Transverse colon (tissue), 4 donors: ENCODE results near the gene SLC10A4. TPM values are rescaled to one million over a fixed set of nuclear protein-coding genes. Genes with fewer than 3 reads are reported as not detected.
"Not testable (repeated sequence)": the region's sequence is repeated elsewhere in the genome, so short reads cannot be mapped to it uniquely, and the experiment has no call there.

ENCODE experiments used
- DNase-seq: peaks from one replicate; pipeline ENCODE4 v3.0.0-alpha.2; 2019
- H3K27ac ChIP-seq, 4 donors: fragments of 200-600 bp; sonication (generic); 2 replicates each; pipeline ENCODE4 v1.5.1; 2016 to 2018; ENCODE audit warnings: inconsistent platforms in 4 of 4
- H3K27me3 ChIP-seq: fragments of 200-600 bp; sonication (generic); 2 replicates; pipeline ENCODE4 v1.5.1; 2017; ENCODE audit warnings: inconsistent platforms
- H3K36me3 ChIP-seq, 4 donors: fragments of 200-600 bp; sonication (generic); 2 replicates each; pipeline ENCODE4 v1.5.1; 2017 to 2019; ENCODE audit warnings: inconsistent platforms in 4 of 4
- H3K4me1 ChIP-seq, 4 donors: fragments of 200-600 bp; sonication (generic); 2 replicates each; pipeline ENCODE4 v1.5.1; 2017 to 2020; ENCODE audit warnings: inconsistent platforms in 4 of 4
- H3K4me3 ChIP-seq, 4 donors: fragments of 200-600 bp; sonication (generic); 1 replicate in 1 of 4; 2 replicates in 3 of 4; pipeline versions ENCODE4 v1.5.1 to v1.6.1; 2017 to 2019; ENCODE audit warnings: inconsistent platforms in 4 of 4
- H3K9me3 ChIP-seq, 2 donors: fragments of 200-600 bp; sonication (generic); 2 replicates each; pipeline ENCODE4 v1.5.1; 2017 to 2019; ENCODE audit warnings: inconsistent platforms in 2 of 2
- CTCF ChIP-seq, 5 experiments: fragments of 200-600 bp in 3 of 5; fragments of 450-650 bp in 2 of 5; sonication (generic) in 3 of 5; IDR thresholded peaks; 1 replicate in 2 of 5; 2 replicates in 3 of 5; pipeline ENCODE4 v1.5.1; 2016 to 2017; ENCODE audit warnings: antibody characterized with exemption in 5 of 5, inconsistent platforms in 3 of 5, mild to moderate bottlenecking in 2 of 5, moderate library complexity in 1 of 5
- EP300 ChIP-seq: sonication (generic); formaldehyde crosslinking; IDR thresholded peaks from one replicate; pipeline ENCODE4 v1.6.1; 2017; ENCODE audit warnings: antibody characterized with exemption, low read depth
- POLR2A ChIP-seq: fragments of 450-650 bp; IDR thresholded peaks from one replicate; pipeline ENCODE4 v1.6.1; 2016; ENCODE audit warnings: antibody characterized with exemption, mild to moderate bottlenecking, moderate library complexity
- POLR2AphosphoS5 ChIP-seq, 3 donors: sonication (generic); formaldehyde crosslinking; IDR thresholded peaks; one replicate each; pipeline ENCODE4 v1.6.1; 2016; ENCODE audit warnings: antibody characterized with exemption in 3 of 3
- WGBS, 2 donors: methylation state at CpG; one replicate each; pipeline ENCODE4 v1.1.5; 2018; ENCODE audit warnings: low coverage in 1 of 2; 5-methylcytosine and 5-hydroxymethylcytosine counted together
- in situ Hi-C, 4 donors: fragments of 200-750 bp; cut with MboI; loops; one replicate each; pipeline versions ENCODE4 v1.15.0 to v1.15.1; 2017; ENCODE audit warnings: low sequenced_read_pairs in 3 of 4, low pct_ligation_motif_present in 1 of 4, low pct_unique_long_range_greater_than_20kb in 1 of 4
- intact Hi-C: fragments of 100-400 bp; cut with DNase I; formaldehyde crosslinking; loops from one replicate; pipeline ENCODE4 v1.15.1; 2023; ENCODE audit warnings: low total_unique reads
- total RNA-seq, 4 donors: library from RNA; depleted of rRNA; stranded (reverse); fragments of >200 nt; gene quantifications; one replicate each; pipeline ENCODE4 v1.1.0, GENCODE V29; 2016

The SLC10A4 gene
- total RNA-seq, 4 donors from 2014 or later: 1.2 to 6.0 TPM; not detected in 2

- intact Hi-C loops (no loop called here), in situ Hi-C loops (no loop called here)
- Histone ChIP-seq H3K27me3 (no peaks in the 10 kb centered on the region), H3K9me3 (no peaks in the 10 kb centered on the region), H3K36me3 (no peaks in the 10 kb centered on the region), H3K27ac (no peak overlapping the region), H3K4me1 (no peaks in the 10 kb centered on the region), H3K4me3 (no peak overlapping the region)
- TF ChIP-seq CTCF (IDR thresholded peaks at IDR 0.05) (peak; percentile 50 to 64 (median 57)), EP300 (no peak), POLR2A (no peak), POLR2AphosphoS5 (IDR thresholded peaks at IDR 0.05) (no peak)
- no peak for DNase-seq
- 5 to 7% methylated on average over 3 of the region's 3 CpGs for WGBS, 2 donors
Observed at GRCh38 chr4:48445704-48446103, 37.4 kb upstream of the SLC10A4 start.

GRCh38 chr4:48446642-48447041, 36.5 kb upstream of the SLC10A4 start:
- in situ Hi-C loops: no loop called here
- Histone ChIP-seq H3K4me3 (no peak overlapping the region), H3K9me3 (no peaks in the 10 kb centered on the region)

GRCh38 chr4:48449151-48449550, 34.0 kb upstream of the SLC10A4 start:
- no peak for TF ChIP-seq EP300
- no peaks in the 10 kb centered on the region for H3K36me3 ChIP-seq
- H3K27ac ChIP-seq: no peak overlapping the region
- in situ Hi-C loops: no loop called here
- no peak for DNase-seq
- intact Hi-C loops: no loop called here
- 90% methylated on average over 10 of the region's 10 CpGs; no CpG with 5 or more reads in 1 of the 2 donors for WGBS, 2 donors
- H3K4me1 ChIP-seq: no peaks in the 10 kb centered on the region
- no peaks in the 10 kb centered on the region for H3K9me3 ChIP-seq
- no peak overlapping the region for H3K4me3 ChIP-seq
- H3K27me3 ChIP-seq: no peaks in the 10 kb centered on the region

More at GRCh38 chr4:48446642-48447041, 36.5 kb upstream of the SLC10A4 start:
- WGBS, 2 donors: 76 to 100% methylated on average over 1 of the region's 1 CpG
- Histone ChIP-seq H3K27ac (no peak overlapping the region), H3K4me1 (no peaks in the 10 kb centered on the region), H3K27me3 (no peaks in the 10 kb centered on the region), H3K36me3 (no peaks in the 10 kb centered on the region)
- TF ChIP-seq POLR2A: no peak
- no peak for TF ChIP-seq CTCF (IDR thresholded peaks at IDR 0.05)
- no peak for TF ChIP-seq POLR2AphosphoS5 (IDR thresholded peaks at IDR 0.05)
- no peak for TF ChIP-seq EP300
- no peak for DNase-seq
- intact Hi-C loops: no loop called here

- in situ Hi-C loops: no loop called here
- TF ChIP-seq CTCF (IDR thresholded peaks at IDR 0.05) (no peak), POLR2AphosphoS5 (IDR thresholded peaks at IDR 0.05) (no peak), POLR2A (no peak), EP300 (no peak)
- 89 to 96% methylated on average over 3 of the region's 3 CpGs for WGBS, 2 donors
Observed at GRCh38 chr4:48450740-48451139, 32.4 kb upstream of the SLC10A4 start.

GRCh38 chr4:48451656-48452055, 31.5 kb upstream of the SLC10A4 start:
- H3K4me3 ChIP-seq, intact Hi-C loops, H3K36me3 ChIP-seq, H3K9me3 ChIP-seq, in situ Hi-C loops, H3K4me1 ChIP-seq, DNase-seq, H3K27me3 ChIP-seq, H3K27ac ChIP-seq: not testable (repeated sequence)
- 81 to 88% methylated on average over 3 of the region's 3 CpGs for WGBS, 2 donors

More at GRCh38 chr4:48450740-48451139, 32.4 kb upstream of the SLC10A4 start:
- intact Hi-C loops: no loop called here
- Histone ChIP-seq H3K4me3 (no peak overlapping the region), H3K4me1 (no peaks in the 10 kb centered on the region), H3K27ac (no peak overlapping the region), H3K9me3 (no peaks in the 10 kb centered on the region), H3K36me3 (no peaks in the 10 kb centered on the region), H3K27me3 (no peaks in the 10 kb centered on the region)
- DNase-seq: no peak
